ENCODE data around the gene TAS2R43.
"Not testable (repeated sequence)": the region's sequence is repeated elsewhere in the genome, so short reads cannot be mapped to it uniquely, and the experiment has no call there.

TAS2R43 gene

GRCh38 chr12:11108862-11109261 lies 16.7 kb upstream of the TAS2R43 start:
- TF ChIP-seq CTCF (IDR thresholded peaks at IDR 0.05; ENCODE audit: borderline replicate concordance, insufficient read depth, low read depth, low read length), result no peak
- no peak overlapping the region for H3K4me3 ChIP-seq (ENCODE audit: low read depth, low read length)

GRCh38 chr12:11107719-11108118 lies 15.6 kb upstream of the TAS2R43 start:
- TF ChIP-seq CTCF (IDR thresholded peaks at IDR 0.05; ENCODE audit: borderline replicate concordance, insufficient read depth, low read depth, low read length), result no peak
- H3K4me3 ChIP-seq (ENCODE audit: low read depth, low read length), result no peak overlapping the region

- no peak overlapping the region for H3K4me3 ChIP-seq (ENCODE audit: low read depth, low read length)
- no peak for TF ChIP-seq CTCF (IDR thresholded peaks at IDR 0.05; ENCODE audit: borderline replicate concordance, insufficient read depth, low read depth, low read length)
Observed at GRCh38 chr12:11106288-11106687, 14.2 kb upstream of the TAS2R43 start.

- H3K4me3 ChIP-seq (ENCODE audit: low read depth, low read length), result no peak overlapping the region
- no peak for TF ChIP-seq CTCF (IDR thresholded peaks at IDR 0.05; ENCODE audit: borderline replicate concordance, insufficient read depth, low read depth, low read length)
Observed at GRCh38 chr12:11105546-11105945, 13.4 kb upstream of the TAS2R43 start.

GRCh38 chr12:11094910-11095309 lies 2.8 kb upstream of the TAS2R43 start:
- H3K4me3 ChIP-seq (ENCODE audit: low read depth, low read length), result not testable (repeated sequence)

- TF ChIP-seq CTCF (IDR thresholded peaks at IDR 0.05; ENCODE audit: borderline replicate concordance, insufficient read depth, low read depth, low read length), result no peak
Observed at GRCh38 chr12:11089246-11089645, 2.9 kb downstream of the TAS2R43 start.

GRCh38 chr12:11085419-11085818 lies 6.7 kb downstream of the TAS2R43 start:
- H3K4me3 ChIP-seq (ENCODE audit: low read depth, low read length), result no peak overlapping the region
- TF ChIP-seq CTCF (IDR thresholded peaks at IDR 0.05; ENCODE audit: borderline replicate concordance, insufficient read depth, low read depth, low read length), result no peak

More at GRCh38 chr12:11089246-11089645, 2.9 kb downstream of the TAS2R43 start:
- no peak overlapping the region for H3K4me3 ChIP-seq (ENCODE audit: low read depth, low read length)

GRCh38 chr12:11081987-11082386 lies 10.1 kb downstream of the TAS2R43 start:
- TF ChIP-seq CTCF (IDR thresholded peaks at IDR 0.05; ENCODE audit: borderline replicate concordance, insufficient read depth, low read depth, low read length), result no peak
- H3K4me3 ChIP-seq (ENCODE audit: low read depth, low read length), result no peak overlapping the region

Measured in GM12875 (cell line).